Activated naive CD8-positive, alpha-beta T cell treated with anti-CD3 and anti-CD28 coated beads, Interleukin-2, amount 10 ng/mL, durations not matched to agents 7 days and 5 days (primary cell): ENCODE measurements around the gene PADI2. TPM values are rescaled to one million over a fixed set of nuclear protein-coding genes. Genes with fewer than 3 reads are reported as not detected.

Experiments used
- ATAC-seq: fragments of 150-1000 bp; cut with Tn5 transposase; one replicate; pipeline ENCODE4 v1.10.0; 2021; ENCODE audit warnings: low read depth, moderate library complexity
- POLR2A ChIA-PET: fragments of 350-600 bp; sonication (Branson Sonifier 250); formaldehyde crosslinking; loops from one replicate; lab custom pipeline; 2021; ENCODE audit warnings: antibody characterized with exemption; lab: Charles Lee
- DNase-seq: peaks from one replicate; pipeline ENCODE4 v3.0.0; 2021
- H3K27ac Mint-ChIP-seq: one replicate; pipeline ENCODE4 v1.8.0; 2022; ENCODE audit warnings: mild to moderate bottlenecking, mixed read lengths
- H3K27me3 Mint-ChIP-seq: one replicate; pipeline ENCODE4 v1.8.0; 2022; ENCODE audit warnings: mild to moderate bottlenecking, moderate library complexity, mixed read lengths
- H3K36me3 Mint-ChIP-seq: one replicate; pipeline ENCODE4 v1.8.0; 2021; ENCODE audit warnings: mild to moderate bottlenecking, mixed read lengths
- H3K4me1 Mint-ChIP-seq: one replicate; pipeline ENCODE4 v1.8.0; 2021; ENCODE audit warnings: mixed read lengths
- H3K4me3 Mint-ChIP-seq: one replicate; pipeline ENCODE4 v1.8.0; 2022; ENCODE audit warnings: mild to moderate bottlenecking, moderate library complexity, mixed read lengths
- H3K9me3 Mint-ChIP-seq: one replicate; pipeline ENCODE4 v1.8.0; 2021; ENCODE audit warnings: mixed read lengths
- total RNA-seq, 2 experiments: library from RNA; stranded (reverse); gene quantifications; one replicate each; pipeline ENCODE4 v1.2.3, GENCODE V29; 2021

The PADI2 gene
- total RNA-seq, 2 experiments from 2014 or later = 0.08 to 0.23 TPM

DNA sequence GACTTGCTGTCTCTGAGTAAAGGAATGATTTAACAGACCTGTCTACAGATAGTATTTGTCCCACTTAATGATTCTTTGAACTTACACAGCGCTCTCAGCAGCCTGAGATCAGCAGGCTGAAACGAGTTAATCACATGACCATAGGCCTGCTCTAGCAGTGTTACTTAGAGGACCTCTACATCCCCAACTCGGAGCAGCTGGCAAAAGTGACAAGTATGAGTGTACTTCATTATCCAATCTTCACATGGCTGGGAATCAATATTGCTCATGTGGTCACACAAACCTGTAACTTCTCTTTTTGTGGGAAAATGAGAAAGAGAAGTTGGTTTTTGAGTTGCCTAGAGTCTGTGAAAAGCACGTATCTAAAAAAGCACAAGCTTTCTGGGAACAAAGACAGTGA lies 96.1 kb downstream of the PADI2 start:
- Mint-ChIP-seq H3K36me3 (peaks cover 20% of the 10 kb centered on the region), H3K4me1 (peaks cover 13% of the 10 kb centered on the region), H3K27me3 (no peaks in the 10 kb centered on the region), H3K4me3 (no peak overlapping the region), H3K27ac (no peak overlapping the region), H3K9me3 (no peaks in the 10 kb centered on the region)
- POLR2A ChIA-PET = no interaction called here
- DNase-seq (no peak), ATAC-seq (no peak)

DNA sequence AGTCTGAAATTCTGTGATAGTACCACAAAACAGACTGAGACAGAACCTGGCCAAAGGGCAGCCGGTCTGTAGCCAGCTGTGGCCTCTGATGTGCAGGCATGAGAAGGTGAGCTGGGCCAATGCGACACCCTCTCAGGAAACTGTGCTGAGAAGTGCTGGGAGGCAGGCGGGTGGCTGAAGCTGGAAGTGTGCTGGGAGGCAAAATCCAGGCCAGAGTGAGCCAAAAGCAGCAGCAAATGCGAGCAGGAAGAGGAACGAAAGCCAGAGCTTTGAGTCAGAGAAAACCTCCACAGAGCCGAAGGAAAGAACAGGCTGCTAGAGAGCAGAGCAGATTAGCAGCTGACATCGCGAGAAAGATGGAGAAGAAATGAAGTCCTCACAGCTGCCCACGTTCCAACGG lies 97.4 kb downstream of the PADI2 start:
- POLR2A ChIA-PET = interaction anchor here (0.9 kb wide), 1 partner anchor 18 kb away, joined by 4 read pairs; no protein-coding TSS in a partner anchor
- Mint-ChIP-seq H3K27ac (no peak overlapping the region), H3K27me3 (no peaks in the 10 kb centered on the region), H3K4me1 (peaks cover 13% of the 10 kb centered on the region), H3K36me3 (peaks cover 22% of the 10 kb centered on the region), H3K9me3 (no peaks in the 10 kb centered on the region), H3K4me3 (no peak overlapping the region)
- ATAC-seq (no peak), DNase-seq (no peak)

DNA sequence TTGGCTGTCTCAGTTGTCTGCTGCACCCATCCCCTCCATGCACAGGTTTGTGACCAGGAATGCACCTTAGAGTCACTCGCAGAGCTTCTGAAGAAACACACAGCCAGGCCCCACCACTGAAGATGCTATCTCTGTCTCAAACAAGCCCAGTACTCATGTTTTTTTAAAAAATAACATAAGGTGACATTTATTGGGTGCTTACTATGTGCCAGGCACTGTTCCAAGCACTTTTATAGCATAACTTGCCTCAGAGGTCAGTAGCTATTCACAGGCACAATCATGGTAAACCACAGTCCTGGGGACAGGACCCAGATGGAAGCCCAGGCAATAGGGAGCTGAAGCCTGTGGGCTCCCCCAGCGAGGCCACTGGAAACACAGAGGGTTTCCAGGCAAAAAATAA lies 98.7 kb downstream of the PADI2 start:
- Mint-ChIP-seq H3K27me3 (no peaks in the 10 kb centered on the region), H3K4me3 (no peak overlapping the region), H3K9me3 (no peaks in the 10 kb centered on the region), H3K4me1 (peaks cover 13% of the 10 kb centered on the region), H3K27ac (no peak overlapping the region), H3K36me3 (peaks cover 22% of the 10 kb centered on the region)
- POLR2A ChIA-PET = no interaction called here
- DNase-seq = no peak
- ATAC-seq = no peak

DNA sequence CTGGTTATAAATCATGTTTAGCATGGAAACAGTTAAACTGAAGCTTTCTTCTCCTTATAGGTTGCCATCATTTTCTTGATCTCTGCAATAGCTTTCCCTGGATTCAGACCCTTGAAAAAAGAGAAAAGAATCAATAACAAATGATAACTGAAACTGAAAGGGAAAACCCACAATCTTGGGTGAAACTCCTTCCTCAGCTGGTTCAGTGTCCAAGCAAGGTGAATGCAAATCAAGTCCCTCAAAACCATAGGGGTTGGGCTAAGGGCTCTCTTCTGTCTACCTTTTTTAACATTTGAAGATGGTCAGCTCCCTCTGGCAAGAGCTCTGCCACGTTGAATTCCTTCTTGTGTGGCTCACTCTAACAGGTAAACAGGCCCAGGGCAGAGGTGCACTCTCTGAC lies 100.4 kb downstream of the PADI2 start:
- no peak for DNase-seq
- Mint-ChIP-seq H3K9me3 (no peaks in the 10 kb centered on the region), H3K4me3 (no peak overlapping the region), H3K36me3 (peaks cover 21% of the 10 kb centered on the region), H3K4me1 (peaks cover 14% of the 10 kb centered on the region), H3K27me3 (no peaks in the 10 kb centered on the region), H3K27ac (peak overlapping the region; percentile 63)
- POLR2A ChIA-PET = interaction anchor here (0.5 kb wide), 1 partner anchor 1318 kb away, joined by 3 read pairs; no protein-coding TSS in a partner anchor
- ATAC-seq = no peak

DNA sequence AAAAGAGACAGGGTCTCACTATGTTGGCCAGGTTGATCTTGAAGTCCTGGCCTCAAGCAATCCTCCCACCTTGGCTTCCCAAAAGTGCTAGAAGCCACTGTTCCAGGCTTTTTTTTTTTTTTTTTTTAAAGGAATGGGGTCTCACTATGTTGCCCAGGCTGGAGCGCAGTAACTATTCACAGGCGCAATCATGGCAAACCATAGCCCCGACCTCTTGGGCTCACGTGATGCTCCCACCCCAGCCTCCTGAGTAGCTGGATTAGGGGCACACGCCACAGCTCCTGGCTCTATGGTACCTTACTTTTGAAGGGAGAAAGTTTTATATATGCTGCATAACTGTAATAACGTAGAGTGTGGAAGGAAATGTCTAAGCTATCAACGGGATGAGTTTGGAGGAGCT lies 101.8 kb downstream of the PADI2 start:
- no peak for ATAC-seq
- Mint-ChIP-seq H3K27ac (no peak overlapping the region), H3K36me3 (peaks cover 20% of the 10 kb centered on the region)

More for the DNA sequence above, 101.8 kb downstream of the PADI2 start:
- POLR2A ChIA-PET = no interaction called here
- Mint-ChIP-seq H3K9me3 (no peaks in the 10 kb centered on the region), H3K4me1 (peaks cover 16% of the 10 kb centered on the region), H3K27me3 (no peaks in the 10 kb centered on the region), H3K4me3 (no peak overlapping the region)
- DNase-seq = no peak

Other genes starting within 250 kb of the PADI2 start
- 1,000 to 10,000 TPM; 3,257 to 3,430 TPM for gene RNU1-2, start 223.5 kb downstream of the PADI2 start, total RNA-seq
- gene CROCC, start 197.5 kb downstream of the PADI2 start, total RNA-seq = 10 to 100 TPM; 63.0 to 69.8 TPM
- not detected for gene MFAP2, start 138.8 kb downstream of the PADI2 start, total RNA-seq
- 10 to 100 TPM; 45.1 to 45.3 TPM for gene ATP13A2, start 107.5 kb downstream of the PADI2 start, total RNA-seq
- 10 to 100 TPM; 72.4 to 74.7 TPM for gene SDHB, start 65.4 kb downstream of the PADI2 start, total RNA-seq
- gene PADI1, start 85.7 kb upstream of the PADI2 start, total RNA-seq = not detected
- not detected for gene PADI3, start 129.6 kb upstream of the PADI2 start, total RNA-seq
- 1 to 10 TPM; 4.3 to 4.9 TPM for gene PADI4, start 188.7 kb upstream of the PADI2 start, total RNA-seq